Fibroblast of skin of abdomen (primary cell): ENCODE data around the gene PSD2.
"Not testable (repeated sequence)": the region's sequence is repeated elsewhere in the genome, so short reads cannot be mapped to it uniquely, and the experiment has no call there.

Experiments
- DNase-seq: peaks from one replicate; pipeline ENCODE4 v3.0.0-alpha.2; 2013

Gene PSD2

GRCh38 chr5:139792218-139792617 lies 3.4 kb upstream of the PSD2 start:
- DNase-seq = no peak

DNA sequence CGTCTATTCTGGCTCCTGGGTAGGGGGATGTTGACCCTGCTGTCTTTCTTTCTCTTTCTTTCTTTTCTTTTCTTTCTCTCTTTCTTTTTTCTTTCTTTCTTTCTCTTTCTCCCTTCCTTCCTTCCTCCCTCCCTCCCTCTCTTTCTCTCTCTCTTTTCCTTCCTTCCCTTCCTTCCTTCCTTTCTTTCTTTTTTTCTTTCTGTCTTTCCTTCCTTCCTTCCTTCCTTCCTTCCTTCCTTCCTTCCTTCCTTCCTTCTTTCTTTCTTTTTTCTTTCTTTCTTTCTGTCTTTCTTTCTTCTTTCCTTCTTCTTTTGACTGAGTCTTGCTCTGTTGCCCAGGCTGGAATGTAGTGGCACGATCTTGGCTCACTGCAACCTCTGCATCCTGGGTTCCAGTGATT lies 3.0 kb upstream of the PSD2 start:
- not testable (repeated sequence) for DNase-seq

- no peak for DNase-seq
Observed at GRCh38 chr5:139794067-139794846, 1.4 kb upstream of the PSD2 start.

DNA sequence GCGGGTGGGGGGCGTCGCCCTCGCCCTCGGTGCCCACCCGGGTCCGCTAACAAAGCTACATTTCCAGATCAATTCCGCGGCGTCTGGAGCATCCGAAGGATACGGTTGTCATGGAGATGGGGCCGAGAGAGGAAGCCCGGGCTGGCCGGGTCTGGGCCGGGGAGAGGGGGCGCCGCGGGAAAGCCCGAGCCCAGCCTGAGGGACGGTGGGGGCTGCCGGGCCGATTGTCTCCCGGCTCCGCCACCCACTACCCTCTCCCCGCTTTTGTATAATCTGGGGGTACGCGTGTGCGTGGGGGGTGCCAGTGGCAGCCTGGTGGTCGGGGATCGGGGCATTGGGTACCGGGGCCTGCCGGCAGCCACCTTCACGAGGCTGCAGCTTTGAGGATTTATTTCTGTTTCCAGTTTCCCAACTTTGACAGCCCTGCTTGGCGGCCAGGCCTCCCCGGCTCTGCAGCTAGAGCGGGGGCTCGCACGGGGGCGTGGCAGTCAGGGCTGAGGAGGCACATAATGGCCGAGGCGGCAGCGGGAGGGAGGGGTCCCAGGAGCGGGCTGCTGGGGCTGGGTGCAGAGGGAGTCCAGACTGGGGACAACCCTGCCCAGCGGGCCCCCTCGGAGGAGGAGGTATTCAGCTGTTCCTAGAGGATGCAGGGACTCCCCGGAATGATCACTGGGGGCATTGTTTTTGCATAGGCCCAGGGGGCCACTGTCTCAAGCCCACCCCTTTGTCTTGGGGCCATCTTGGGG lies 626 bp downstream of the PSD2 start:
- DNase-seq = no peak

- no peak for DNase-seq
Observed at GRCh38 chr5:139797335-139797734, 1.7 kb downstream of the PSD2 start.

- no peak for DNase-seq
Observed at GRCh38 chr5:139797856-139798510, 2.4 kb downstream of the PSD2 start.

DNA sequence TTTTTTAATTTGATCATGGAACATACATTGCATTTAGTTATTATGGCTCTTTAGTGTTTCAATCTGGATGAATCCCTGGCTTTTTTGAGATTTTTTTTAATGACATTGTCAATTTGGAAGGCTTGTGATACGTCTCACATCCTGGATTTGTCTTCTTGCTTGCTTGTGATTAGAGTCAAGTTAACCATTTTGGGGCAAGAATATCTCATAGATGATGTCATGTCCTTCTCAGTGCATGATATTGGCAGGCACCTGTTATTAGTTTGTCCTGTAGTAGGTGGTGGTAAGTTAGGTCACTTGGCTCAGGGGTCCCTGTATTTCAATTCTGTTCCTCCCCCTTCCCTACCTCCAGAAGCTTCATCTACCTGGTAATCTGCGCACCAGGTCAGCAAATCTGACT lies 3.3 kb downstream of the PSD2 start:
- no peak for DNase-seq

- DNase-seq = no peak
Observed at GRCh38 chr5:139799359-139799758, 3.8 kb downstream of the PSD2 start.

DNA sequence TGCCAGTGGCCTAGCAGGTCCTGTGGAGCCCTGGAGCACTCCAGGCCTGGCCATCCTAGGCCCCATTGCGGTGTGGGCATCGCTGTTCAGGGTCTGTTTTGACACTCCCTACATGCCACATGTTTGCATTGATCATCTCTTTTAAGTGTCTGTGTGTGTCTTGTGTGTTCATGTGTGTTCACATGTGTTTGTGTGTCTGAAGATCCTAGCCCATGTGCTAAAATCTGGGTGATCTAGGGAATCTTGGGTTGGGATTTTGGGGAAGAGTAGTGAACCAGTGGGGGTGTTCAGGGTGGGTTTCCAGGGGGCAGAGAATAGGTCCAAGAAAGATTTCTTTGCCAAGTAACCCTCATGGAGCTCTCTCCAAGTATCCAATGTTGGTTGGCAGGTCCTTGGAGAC lies 8.4 kb downstream of the PSD2 start:
- DNase-seq = no peak

GRCh38 chr5:139804800-139805397 lies 9.3 kb downstream of the PSD2 start:
- DNase-seq = no peak

DNA sequence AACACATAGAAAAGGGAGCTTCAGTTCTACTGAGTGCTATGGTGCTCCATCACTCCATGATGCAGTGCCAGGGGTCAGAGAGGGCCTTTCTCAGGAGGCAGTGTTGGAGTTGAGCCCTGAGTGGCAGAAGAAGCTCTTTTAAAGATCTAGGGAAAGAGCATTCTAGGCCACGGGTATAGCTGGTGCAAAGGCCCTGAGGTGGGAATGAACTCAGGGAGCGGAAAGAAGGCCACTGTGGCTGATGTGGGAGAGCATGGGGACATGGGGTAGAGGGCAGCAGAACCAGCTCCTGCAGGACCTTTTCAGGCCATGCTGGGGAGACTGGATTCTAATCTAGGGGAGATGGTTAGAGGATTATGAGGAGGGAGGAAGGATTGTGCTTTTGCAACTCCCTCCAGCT lies 9.9 kb downstream of the PSD2 start:
- DNase-seq = no peak

- no peak for DNase-seq
Observed at GRCh38 chr5:139806111-139806510, 10.5 kb downstream of the PSD2 start.

GRCh38 chr5:139806726-139807646 lies 11.4 kb downstream of the PSD2 start:
- DNase-seq = no peak

DNA sequence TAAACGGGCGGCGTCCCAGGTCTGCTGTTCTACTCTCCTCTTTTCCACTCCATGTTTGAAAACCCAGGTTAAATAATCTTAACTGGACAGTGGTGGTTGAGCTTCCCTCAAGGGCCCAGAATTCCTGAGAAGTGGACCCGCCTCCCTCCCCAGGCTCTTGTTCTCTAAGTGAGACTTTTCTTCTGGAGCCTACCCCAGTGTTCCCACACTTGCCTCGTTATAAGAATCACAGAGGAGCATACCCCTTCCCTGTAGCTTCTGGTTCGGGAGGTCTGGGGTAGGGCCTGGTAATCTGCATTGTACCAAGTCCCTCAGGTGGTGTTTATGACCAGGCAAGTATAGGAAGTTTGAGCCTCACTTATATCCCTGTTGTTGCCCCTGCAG lies 12.0 kb downstream of the PSD2 start:
- DNase-seq = no peak

DNA sequence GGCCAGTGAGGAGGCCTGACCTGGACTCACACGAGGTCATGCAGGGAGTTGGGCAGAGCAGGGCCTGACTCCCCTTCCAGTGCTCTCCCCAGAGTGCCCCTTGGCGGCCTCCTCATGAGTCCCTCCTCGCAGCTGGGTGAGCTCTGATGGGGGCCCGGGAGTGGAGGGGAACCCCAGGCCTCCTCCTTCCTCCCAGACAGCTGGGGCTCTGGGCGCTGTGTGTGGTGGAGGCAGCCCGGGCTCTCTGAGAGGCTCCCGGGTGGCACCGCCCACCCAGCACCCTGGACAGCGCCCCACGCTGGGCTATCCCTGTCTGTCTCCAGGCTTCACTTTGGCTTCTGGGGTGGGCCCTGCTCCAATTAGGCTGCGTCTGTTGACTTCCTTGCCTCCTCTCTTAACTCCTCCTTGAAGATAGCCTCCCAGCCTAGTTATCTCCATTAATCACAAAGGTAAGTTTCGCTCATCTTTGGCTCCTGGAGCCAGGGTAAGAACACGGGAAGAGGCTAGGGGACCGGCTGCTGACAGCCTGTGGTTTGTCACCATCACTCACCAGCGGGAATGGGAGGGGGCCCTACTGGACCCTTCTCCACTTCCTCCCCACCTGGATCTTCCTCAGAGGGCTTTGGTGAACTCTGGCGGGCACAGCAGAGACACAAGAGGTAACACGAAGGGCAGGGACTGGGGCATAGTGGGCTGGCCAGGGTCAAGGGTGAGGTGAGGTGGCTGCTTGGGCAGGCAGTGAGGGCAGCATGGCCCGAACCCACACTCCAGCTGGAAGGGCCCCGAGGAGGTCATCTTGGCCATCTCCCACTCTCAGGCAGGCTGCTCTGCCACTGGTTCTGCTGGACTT lies 13.1 kb downstream of the PSD2 start:
- DNase-seq = peak; percentile 29

GRCh38 chr5:139809331-139809810 lies 13.8 kb downstream of the PSD2 start:
- DNase-seq = no peak

DNA sequence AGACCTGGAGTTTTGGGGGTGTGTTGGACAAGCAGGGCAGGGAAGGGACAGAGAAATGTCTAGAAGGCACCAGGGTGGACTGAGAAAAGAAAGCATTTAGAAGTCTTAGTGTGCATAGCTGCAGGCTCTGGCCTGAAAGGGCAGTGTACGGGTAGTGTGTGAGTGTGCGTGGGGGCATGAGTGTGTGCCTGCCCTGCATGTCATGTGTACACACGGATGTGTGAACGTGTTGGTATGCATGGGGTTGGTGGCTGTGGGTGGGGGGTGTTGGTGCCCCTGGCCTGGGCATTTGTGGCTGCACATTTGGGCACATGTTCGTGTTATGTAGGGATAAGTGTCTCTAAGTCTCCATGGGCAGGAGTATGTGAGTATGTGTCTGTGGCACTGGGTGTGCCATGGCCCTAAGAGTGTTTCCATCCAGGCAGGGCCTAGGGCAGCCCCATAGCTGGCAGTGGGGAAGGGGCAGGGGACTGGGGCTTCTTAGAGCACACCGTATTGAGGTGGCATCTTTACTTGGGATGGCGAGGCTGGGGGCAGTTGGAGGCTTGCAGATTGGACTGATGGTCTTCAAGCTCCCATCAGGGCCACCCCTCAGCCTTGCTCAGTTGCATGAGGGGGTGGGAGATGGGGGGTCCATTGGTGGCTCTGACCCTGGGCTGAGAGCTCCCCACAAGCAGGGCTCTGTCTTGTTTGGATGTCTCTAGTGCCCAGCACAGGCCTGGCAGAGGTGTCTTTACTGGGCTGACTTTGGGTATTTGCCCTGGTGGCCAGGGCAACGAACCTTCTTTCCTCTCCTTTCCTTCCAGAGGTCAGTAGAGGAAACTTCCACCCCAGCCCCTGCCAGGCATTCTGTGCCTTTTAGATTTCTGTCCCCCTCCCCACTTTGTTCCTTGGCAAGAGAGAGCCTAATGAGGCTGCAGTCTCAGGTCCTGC lies 15.0 kb downstream of the PSD2 start:
- no peak for DNase-seq

DNA sequence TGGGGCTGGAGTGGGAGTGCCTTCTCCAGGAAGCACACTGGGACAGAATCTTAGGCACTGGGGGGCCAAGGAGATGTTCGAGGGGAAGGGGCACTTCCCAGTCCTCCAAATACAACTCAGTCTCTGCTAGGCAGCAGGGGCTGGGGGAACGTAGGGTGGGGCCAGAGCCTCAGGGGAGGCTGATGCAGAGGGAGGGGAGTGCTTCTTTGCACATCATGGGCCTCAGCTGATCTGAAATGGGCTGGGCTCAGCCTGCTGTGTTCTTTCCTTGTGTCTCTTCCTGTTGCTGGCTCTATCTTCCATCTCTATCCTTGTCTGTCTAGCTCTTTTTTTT lies 15.6 kb downstream of the PSD2 start:
- no peak for DNase-seq

GRCh38 chr5:139812323-139812722 lies 16.7 kb downstream of the PSD2 start:
- no peak for DNase-seq
